Heart left ventricle (tissue), 16 donors: ENCODE results near the gene SOHLH1. TPM values are rescaled to one million over a fixed set of nuclear protein-coding genes. Genes with fewer than 3 reads are reported as not detected.
A peak's percentile ranks its signal among the peaks of the same experiment; 100 is the strongest.
"Not testable (repeated sequence)": the region's sequence is repeated elsewhere in the genome, so short reads cannot be mapped to it uniquely, and the experiment has no call there.

Source experiments
- ATAC-seq, 4 donors: fragments of 200-7000 bp; cut with Tn5 transposase; one replicate each; pipeline ENCODE4 v1.9.1; 2020 to 2022; ENCODE audit warnings: moderate library complexity in 4 of 4, mild to moderate bottlenecking in 3 of 4, moderate number of reproducible peaks in 1 of 4
- DNase-seq, 5 donors: peaks; one replicate each; pipeline ENCODE4 v3.0.0-alpha.2; 2020
- H3K27ac ChIP-seq, 12 donors: fragments of 200-600 bp; sonication (generic) in 4 of 12; one replicate each; pipeline versions ENCODE4 v1.5.0 to v1.8.0; 2016 to 2022; ENCODE audit warnings: mild to moderate bottlenecking in 2 of 12
- H3K27me3 ChIP-seq, 9 donors: fragments of 200-600 bp; sonication (generic) in 2 of 9; one replicate each; pipeline versions ENCODE4 v1.5.1 to v1.8.0; 2016 to 2022; ENCODE audit warnings: mild to moderate bottlenecking in 3 of 9
- H3K36me3 ChIP-seq, 9 donors: fragments of 200-600 bp; sonication (generic) in 2 of 9; one replicate each; pipeline versions ENCODE4 v1.5.0 to v1.8.0; 2018 to 2022; ENCODE audit warnings: mild to moderate bottlenecking in 2 of 9
- H3K4me1 ChIP-seq, 12 donors: fragments of 200-600 bp; sonication (generic) in 4 of 12; one replicate each; pipeline versions ENCODE4 v1.5.0 to v1.8.0; 2016 to 2022; ENCODE audit warnings: mild to moderate bottlenecking in 3 of 12
- H3K4me3 ChIP-seq, 12 donors: fragments of 200-600 bp; sonication (generic) in 4 of 12; one replicate each; pipeline versions ENCODE4 v1.5.0 to v1.8.0; 2017 to 2022; ENCODE audit warnings: mild to moderate bottlenecking in 9 of 12, moderate library complexity in 4 of 12
- H3K9me3 ChIP-seq, 12 donors: fragments of 200-600 bp; sonication (generic) in 4 of 12; one replicate each; pipeline versions ENCODE4 v1.5.0 to v1.8.0; 2016 to 2022; ENCODE audit warnings: mild to moderate bottlenecking in 1 of 12
- CTCF ChIP-seq, 12 donors: fragments of 200-600 bp; sonication (generic) in 4 of 12; IDR thresholded peaks; one replicate each; pipeline versions ENCODE4 v1.5.0 to v1.8.0; 2018 to 2022; ENCODE audit warnings: antibody characterized with exemption in 12 of 12, mild to moderate bottlenecking in 5 of 12
- POLR2A ChIP-seq, 2 donors: fragments of 450-650 bp; IDR thresholded peaks; one replicate each; pipeline ENCODE4 v1.6.1; 2017; ENCODE audit warnings: antibody characterized with exemption in 2 of 2, mild to moderate bottlenecking in 2 of 2, moderate library complexity in 2 of 2
- WGBS, 4 donors: extraction: QIAGEN DNeasy Blood & Tissue Kit in 2 of 4; methylation state at CpG; one replicate each; pipeline versions ENCODE4 v1.1.5 to v1.1.7; 2013 to 2018; 5-methylcytosine and 5-hydroxymethylcytosine counted together
- intact Hi-C, 10 donors: fragments of 100-400 bp; cut with DNase I; formaldehyde crosslinking; loops; one replicate each; pipeline versions ENCODE4 v1.11.1 to v1.14.2; 2022
- polyA plus RNA-seq, 2 donors: library from polyadenylated mRNA; stranded (reverse); fragments of 200-250 nt; gene quantifications; one replicate each; pipeline ENCODE4 v1.2.3, GENCODE V29; 2013
- total RNA-seq, 9 donors: library from RNA; depleted of rRNA in 2 of 9; stranded (reverse); fragments of >200 nt in 2 of 9; fragmentation: NEBNext Ultra II Directional in 3 of 9; extraction: Animal tissue kit (Norgen Biotek cat#: 25700) in 3 of 9; gene quantifications; one replicate each; pipeline versions ENCODE4 v1.1.0 to v1.2.4, GENCODE V29; 2016 to 2023
- donor health status: ischemic (EF 13 %, LVEDD 7.1; RV severe dilation, severe dysfunction).
- donor health status: healthy with polysubstance abuse.
- donor health status: DM: no; HTN: yes; CAD: no.
- donor health status: DM: no; HTN: no; CAD: no.
- donor health status: ischemic (EF 25% LVEDD 6.9; RV normal size, moderate dysfunction).
- donor health status: ischemic (EF 25% LVEDD 5.7; RV mildly dilated, moderate dysfunction).
- donor health status: healthy.
- donor health status: DM: yes; HTN: yes; CAD: no.
- donor health status: ischemic (EF 35%, LVEDD 5.7; RV mildly dilated, moderate dysfunction).
- donor health status: nonischemic (EF 11% LVEDD 7.7; RV severe dilation, severe dysfunction).
- donor health status: DM: yes; HTN: yes; CAD: no.
- donor health status: PGD.
- donor health status: ischemic (EF 29% LVEDD 5.4; RV normal size, mild dysfunction).
- donor health status: nonischemic (EF 23%, LVEDD 6.1; RV moderate dilation, normal function).

SOHLH1 gene
- total and polyA plus RNA-seq, 11 donors: not detected

GRCh38 chr9:135671591-135672041 is 27.7 kb downstream of the SOHLH1 start:
- 49 to 58% (median 54%) methylated on average over 10 to 17 of the region's 17 CpGs for WGBS, 4 donors
- intact Hi-C loops: no loop called here
- TF ChIP-seq POLR2A (IDR thresholded peaks at IDR 0.05): no peak
- no peak for TF ChIP-seq CTCF (IDR thresholded peaks at IDR 0.05)
- Histone ChIP-seq H3K9me3 (no peaks in the 10 kb centered on the region), H3K4me1 (no peaks in the 10 kb centered on the region), H3K36me3 (no peaks in the 10 kb centered on the region), H3K27me3 (peaks cover 0 to 11% (median 0%) of the 10 kb centered on the region in 9 donors), H3K27ac (no peak overlapping the region), H3K4me3 (no peak overlapping the region)
- ATAC-seq: no peak
- DNase-seq: peak in 2 of 5 donors; percentile 15 to 57

GRCh38 chr9:135670721-135671590 is 28.3 kb downstream of the SOHLH1 start:
- TF ChIP-seq POLR2A (IDR thresholded peaks at IDR 0.05): no peak
- no peak for TF ChIP-seq CTCF (IDR thresholded peaks at IDR 0.05)
- peak in 1 of 5 donors; percentile 18 for DNase-seq
- H3K27ac ChIP-seq: no peak overlapping the region
- no peak overlapping the region for H3K4me3 ChIP-seq
- intact Hi-C loops: no loop called here
- H3K27me3 ChIP-seq: peaks cover 0 to 11% (median 0%) of the 10 kb centered on the region in 9 donors
- no peaks in the 10 kb centered on the region for H3K4me1 ChIP-seq
- 87 to 89% (median 88%) methylated on average over 28 to 41 of the region's 41 CpGs for WGBS, 4 donors
- H3K9me3 ChIP-seq: no peaks in the 10 kb centered on the region
- H3K36me3 ChIP-seq: no peaks in the 10 kb centered on the region
- no peak for ATAC-seq

DNA sequence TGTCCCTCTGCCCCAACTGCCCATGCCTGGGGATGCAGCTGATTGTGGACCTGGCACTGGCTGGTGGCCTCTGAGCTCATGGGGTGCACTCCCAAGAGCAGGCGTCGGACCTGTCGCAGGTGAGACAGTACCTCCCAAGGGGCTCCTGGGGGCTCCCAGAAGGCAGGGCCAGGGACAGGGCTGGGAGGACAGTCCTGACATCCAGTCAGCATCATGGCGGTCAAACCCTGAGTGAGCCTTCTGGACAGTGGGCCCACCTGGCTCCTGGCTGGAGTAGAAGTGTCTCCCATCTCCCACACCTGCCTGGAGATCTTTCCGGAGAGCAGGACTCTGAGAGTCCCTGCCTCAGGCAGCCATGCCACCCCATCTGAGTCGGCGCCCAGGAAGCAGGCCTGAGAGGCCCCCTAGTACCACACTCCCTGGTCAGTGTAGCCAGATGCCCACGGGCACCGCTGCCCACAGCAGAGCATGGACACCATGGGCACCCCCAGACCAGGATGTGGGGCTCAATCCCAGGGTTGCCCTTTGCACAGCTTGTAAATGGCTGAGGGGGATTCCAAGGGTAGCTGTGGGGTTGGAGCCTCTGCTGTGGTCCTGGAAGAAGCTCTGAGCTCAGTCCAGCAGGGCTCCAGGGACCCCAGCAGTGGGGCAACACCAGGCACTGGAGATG is 29.5 kb downstream of the SOHLH1 start:
- H3K9me3 ChIP-seq: no peaks in the 10 kb centered on the region
- H3K4me1 ChIP-seq: no peaks in the 10 kb centered on the region
- no peaks in the 10 kb centered on the region for H3K36me3 ChIP-seq
- DNase-seq: peak in 2 of 5 donors; percentile 14 to 44
- no peak for ATAC-seq
- TF ChIP-seq CTCF (IDR thresholded peaks at IDR 0.05): no peak
- TF ChIP-seq POLR2A (IDR thresholded peaks at IDR 0.05): no peak
- 88 to 97% (median 95%) methylated on average over 3 to 9 of the region's 9 CpGs for WGBS, 4 donors
- H3K27me3 ChIP-seq: peaks cover 0 to 23% (median 0%) of the 10 kb centered on the region in 9 donors
- no peak overlapping the region for H3K4me3 ChIP-seq
- intact Hi-C loops: no loop called here
- H3K27ac ChIP-seq: no peak overlapping the region

- H3K27ac ChIP-seq, DNase-seq, ATAC-seq, H3K4me1 ChIP-seq, H3K9me3 ChIP-seq, intact Hi-C loops, H3K36me3 ChIP-seq, H3K4me3 ChIP-seq: not testable (repeated sequence)
- H3K27me3 ChIP-seq: peaks cover 0 to 25% (median 0%) of the 10 kb centered on the region in 9 donors
- 87 to 91% (median 89%) methylated on average over 5 of the region's 5 CpGs for WGBS, 4 donors
Measured at GRCh38 chr9:135669018-135669417, 30.3 kb downstream of the SOHLH1 start.
